Stimulated activated CD4-positive, alpha-beta T cell treated with anti-CD3 and anti-CD28 coated beads, Interleukin-1b, Interleukin-23, amount 100 ng/mL, for 24 hours (primary cell): ENCODE data around the gene DEFB127.
"Not testable (repeated sequence)": the region's sequence is repeated elsewhere in the genome, so short reads cannot be mapped to it uniquely, and the experiment has no call there.

Experiments
- DNase-seq, 4 experiments: peaks; one replicate each; pipeline ENCODE4 v3.0.0-alpha.2; 2020; ENCODE audit warnings: low read depth in 4 of 4, low spot score in 1 of 4

The DEFB127 gene

DNA sequence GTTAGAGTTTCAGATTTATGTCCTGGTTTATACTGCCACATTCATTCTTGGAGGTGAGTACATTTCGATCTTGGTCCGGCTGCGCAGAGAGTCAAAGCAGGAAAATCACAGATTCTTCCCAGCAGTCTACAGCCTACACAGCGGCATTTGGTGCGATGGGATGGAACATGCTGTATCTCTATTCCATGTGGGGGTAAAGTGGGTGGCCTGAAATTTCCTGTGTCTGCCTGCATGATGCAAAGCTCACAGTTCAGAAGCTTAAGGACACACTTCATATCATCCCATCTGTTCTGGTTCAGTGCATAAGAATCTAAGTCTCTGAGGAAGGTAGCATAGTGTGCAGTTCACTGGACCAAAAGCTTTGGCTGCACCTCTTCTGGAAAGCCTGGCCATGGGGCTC is at the start of gene DEFB127:
TSS of gene DEFB127 (plus strand) at position 301 of the 400 bp plus-strand sequence. CDS start at position 392, 91 bp downstream.
- no peak for DNase-seq

GRCh38 chr20:112396-112795 is 44.9 kb upstream of the DEFB127 start:
- no peak for DNase-seq

- no peak for DNase-seq
Observed at GRCh38 chr20:117518-117917, 39.7 kb upstream of the DEFB127 start.

DNA sequence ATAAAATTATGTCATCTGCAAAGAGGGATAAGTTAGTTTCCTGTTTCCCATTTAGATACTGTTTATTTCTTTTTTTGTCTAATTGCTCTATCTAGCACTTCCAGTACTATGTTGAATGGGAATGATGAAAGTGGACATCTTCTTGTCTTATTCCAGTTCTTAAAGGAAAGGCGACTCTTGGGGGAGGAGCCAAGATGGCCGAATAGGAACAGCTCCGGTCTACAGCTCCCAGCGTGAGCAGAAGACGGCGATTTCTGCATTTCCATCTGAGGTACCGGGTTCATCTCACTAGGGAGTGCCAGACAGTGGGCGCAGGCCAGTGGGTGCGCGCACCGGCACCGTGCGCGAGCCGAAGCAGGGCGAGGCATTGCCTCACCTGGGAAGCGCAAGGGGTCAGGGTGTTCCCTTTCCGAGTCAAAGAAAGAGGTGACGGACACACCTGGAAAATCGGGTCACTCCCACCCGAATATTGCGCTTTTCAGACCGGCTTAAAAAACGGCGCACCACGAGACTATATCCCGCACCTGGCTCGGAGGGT is 27.4 kb upstream of the DEFB127 start:
- not testable (repeated sequence) for DNase-seq

GRCh38 chr20:137668-138490 is 19.4 kb upstream of the DEFB127 start:
- no peak for DNase-seq

GRCh38 chr20:142290-142689 is 15.0 kb upstream of the DEFB127 start, which contains the start of gene DEFB126:
Gene DEFB126, plus strand, starts transcription at chr20:142590. Its CDS starts 39 bp downstream, at chr20:142629.
- no peak for DNase-seq

GRCh38 chr20:145877-146276 is 11.4 kb upstream of the DEFB127 start:
- DNase-seq = no peak

DNA sequence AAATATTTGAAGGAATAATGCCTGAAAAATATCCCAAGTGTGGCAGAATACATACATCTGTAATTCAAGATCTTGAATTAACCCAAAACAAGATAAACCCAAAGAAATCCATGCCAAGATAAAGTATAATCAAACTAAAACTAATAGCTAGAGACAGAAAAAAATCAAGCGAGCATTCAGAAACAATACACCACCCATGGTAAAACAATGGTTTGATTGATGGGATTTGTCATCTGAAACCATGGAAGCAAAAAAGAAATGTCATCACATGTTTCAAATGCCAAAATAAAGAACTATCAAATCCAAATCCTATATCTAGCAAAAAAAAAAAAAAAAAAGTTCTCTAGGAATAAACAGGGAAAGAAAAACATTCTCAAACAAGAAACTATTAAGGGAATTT is 5.1 kb upstream of the DEFB127 start:
- no peak for DNase-seq

DNA sequence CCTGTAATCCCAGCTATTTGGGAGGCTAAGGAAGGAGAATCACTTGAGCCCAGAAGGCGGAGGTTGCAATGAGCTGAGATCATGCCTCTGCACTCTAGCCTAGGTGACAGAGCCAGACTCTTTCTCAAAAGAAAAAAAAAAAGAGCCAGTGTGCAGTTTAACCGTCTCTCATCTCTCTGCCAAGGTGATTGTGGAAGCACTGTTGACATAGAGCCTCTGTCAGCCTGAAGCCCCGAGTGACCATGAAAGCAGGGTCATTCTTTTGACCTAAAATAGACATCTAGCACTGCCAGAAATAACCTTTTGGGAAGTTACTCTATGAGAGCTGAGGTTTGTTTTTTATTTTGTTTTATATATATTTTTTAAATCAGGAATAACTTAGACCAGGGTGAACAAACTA is 7.4 kb downstream of the DEFB127 start:
- DNase-seq = no peak

DNA sequence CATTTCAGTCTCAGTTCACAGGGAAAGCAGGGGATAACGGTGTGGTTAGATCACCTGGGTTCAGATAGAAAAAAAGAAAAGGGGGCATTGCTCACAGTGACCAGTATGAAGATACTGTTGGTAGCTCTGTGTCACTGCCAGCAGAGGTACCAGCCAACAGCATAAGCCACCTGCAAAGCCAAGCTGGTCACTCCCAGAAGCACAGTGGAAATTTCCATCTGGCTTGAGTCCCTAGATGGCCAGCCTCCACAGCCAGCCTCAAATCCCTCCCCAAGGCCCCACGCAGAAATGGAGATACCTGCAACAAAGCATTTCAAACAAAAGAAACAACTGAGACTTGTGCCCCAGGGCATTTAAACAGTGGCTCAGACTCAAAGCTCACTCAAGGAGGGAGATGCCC is 11.6 kb downstream of the DEFB127 start:
- DNase-seq = no peak

- no peak for DNase-seq
Observed at GRCh38 chr20:184288-184687, 27.0 kb downstream of the DEFB127 start.

- no peak for DNase-seq
Observed at GRCh38 chr20:187733-188132, 30.5 kb downstream of the DEFB127 start.

- no peak for DNase-seq
Observed at GRCh38 chr20:189611-190010, 32.4 kb downstream of the DEFB127 start, which contains the start of gene DEFB128. Gene DEFB128, minus strand, starts transcription at chr20:189711. Its CDS starts 88 bp downstream, at chr20:189623.

GRCh38 chr20:198225-198624 is 41.0 kb downstream of the DEFB127 start:
- no peak for DNase-seq

DNA sequence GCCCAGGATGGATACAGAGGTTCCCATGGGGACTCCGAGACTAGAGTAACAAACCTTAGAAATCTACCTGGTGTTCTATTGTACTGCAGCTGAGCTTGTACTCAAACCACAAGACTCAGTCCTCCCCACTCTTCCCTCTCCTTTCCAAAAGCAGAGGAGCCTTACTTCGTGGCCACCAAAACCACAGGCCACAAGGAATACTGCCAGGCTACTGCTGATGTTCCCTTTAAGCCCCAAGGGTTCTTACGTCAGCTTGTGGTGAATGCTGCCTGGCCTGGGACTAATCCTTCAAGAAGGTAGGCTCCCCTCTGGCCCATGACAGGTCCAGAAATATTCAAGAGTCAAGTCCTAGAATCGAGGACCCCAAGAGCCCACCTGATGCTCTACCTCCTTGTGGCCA is 42.7 kb downstream of the DEFB127 start:
- no peak for DNase-seq

DNA sequence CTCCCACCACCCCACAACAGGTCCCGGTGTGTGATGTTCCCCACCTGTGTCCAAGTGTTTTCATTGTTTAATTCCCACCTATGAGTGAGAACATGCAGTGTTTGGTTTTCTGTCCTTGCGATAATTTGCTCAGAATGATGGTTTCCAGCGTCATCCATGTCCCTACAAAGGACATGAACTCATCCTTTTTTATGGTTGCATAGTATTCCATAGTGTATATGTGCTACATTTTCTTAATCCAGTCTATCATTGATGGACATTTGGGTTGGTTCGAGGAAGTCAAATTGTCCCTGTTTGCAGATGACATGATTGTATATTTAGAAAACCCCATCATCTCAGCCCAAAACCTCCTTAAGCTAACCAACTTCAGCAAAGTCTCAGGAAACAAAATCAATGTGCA is 46.4 kb downstream of the DEFB127 start:
- DNase-seq = not testable (repeated sequence)
